ENCODE results near the gene TMEM151B.

DNA sequence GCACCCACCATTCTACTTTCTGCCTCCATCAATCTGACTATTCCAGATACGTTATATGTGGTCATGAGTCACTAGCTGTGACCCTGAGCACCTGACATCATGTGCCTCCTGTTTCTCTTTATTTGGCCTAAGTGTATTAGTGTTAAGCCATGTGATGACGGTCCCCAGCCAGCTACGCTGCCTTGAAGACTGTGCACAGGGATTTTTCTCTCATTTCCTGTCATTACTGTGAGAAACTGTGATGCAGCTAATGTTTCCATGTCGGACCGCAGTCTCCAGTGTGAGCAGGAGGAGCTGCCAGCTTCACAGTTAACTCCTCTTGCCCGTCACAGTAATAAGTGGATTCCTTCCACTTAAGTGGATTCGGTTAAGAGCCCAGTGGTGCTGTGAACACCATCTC is 62.3 kb downstream of the TMEM151B start:
- TF ChIP-seq POLR2A (IDR thresholded peaks at IDR 0.05; ENCODE audit: low read length) (no peak), GATA1 (IDR thresholded peaks at IDR 0.05; ENCODE audit: low read depth, low read length) (no peak)

All from erythroblast (primary cell).